Astrocyte (in vitro differentiated cells and primary cell): ENCODE data around the gene TFAP2A. TPM values are rescaled to one million over a fixed set of nuclear protein-coding genes. Genes with fewer than 3 reads are reported as not detected.
A peak's percentile ranks its signal among the peaks of the same experiment; 100 is the strongest.

Experiments
- DNase-seq: peaks from one replicate; pipeline ENCODE4 v3.0.0-alpha.2; 2010; ENCODE audit warnings: low read depth
- FAIRE-seq: peaks from 2 replicates; lab custom pipeline; 2011; peaks lifted over from hg19 to GRCh38; lab: Jason Lieb, UNC
- H2AFZ ChIP-seq: 2 replicates; pipeline ENCODE4 v1.6.0; 2012; ENCODE audit warnings: low read depth, low read length, inconsistent platforms
- H3K27ac ChIP-seq: 2 replicates; pipeline ENCODE4 v1.5.1; 2011; ENCODE audit warnings: low read depth, low read length, inconsistent platforms
- H3K27me3 ChIP-seq: 2 replicates; pipeline ENCODE4 v1.6.0; 2011; ENCODE audit warnings: low read length, inconsistent platforms; ENCODE audit not compliant: insufficient read depth
- H3K36me3 ChIP-seq: 2 replicates; pipeline ENCODE4 v1.5.1; 2011; ENCODE audit warnings: low read length, inconsistent platforms; ENCODE audit not compliant: insufficient read depth
- H3K4me1 ChIP-seq: 2 replicates; pipeline ENCODE4 v1.5.1; 2011; ENCODE audit warnings: low read length, inconsistent platforms; ENCODE audit not compliant: insufficient read depth
- H3K4me2 ChIP-seq: 2 replicates; pipeline ENCODE4 v1.6.0; 2012; ENCODE audit warnings: low read length, inconsistent platforms
- H3K4me3 ChIP-seq: 2 replicates; pipeline ENCODE4 v1.5.1; 2011; ENCODE audit warnings: low read depth, mild to moderate bottlenecking, low read length, inconsistent platforms; ENCODE audit not compliant: insufficient read depth
- H3K79me2 ChIP-seq: 2 replicates; pipeline ENCODE4 v1.6.0; 2012; ENCODE audit warnings: mild to moderate bottlenecking, low read length, inconsistent platforms; ENCODE audit not compliant: insufficient read depth
- H3K9ac ChIP-seq: 2 replicates; pipeline ENCODE4 v1.6.0; 2012; ENCODE audit warnings: mild to moderate bottlenecking, low read length, inconsistent platforms
- H3K9me3 ChIP-seq: 2 replicates; pipeline ENCODE4 v1.5.1; 2012; ENCODE audit warnings: low read depth, mild to moderate bottlenecking, low read length, inconsistent platforms; ENCODE audit not compliant: insufficient read depth
- H4K20me1 ChIP-seq: 2 replicates; pipeline ENCODE4 v1.6.0; 2012; ENCODE audit warnings: low read length, inconsistent platforms; ENCODE audit not compliant: insufficient read depth
- H3K27ac Mint-ChIP-seq: one replicate; pipeline ENCODE4 v1.8.0; 2021; ENCODE audit warnings: mild to moderate bottlenecking, mixed read lengths; ENCODE audit not compliant: unreplicated experiment
- H3K27me3 Mint-ChIP-seq: one replicate; pipeline ENCODE4 v1.8.0; 2021; ENCODE audit warnings: low read depth, mixed read lengths; ENCODE audit not compliant: unreplicated experiment
- H3K36me3 Mint-ChIP-seq: one replicate; pipeline ENCODE4 v1.8.0; 2021; ENCODE audit warnings: low read depth, mixed read lengths; ENCODE audit not compliant: unreplicated experiment
- H3K4me1 Mint-ChIP-seq: one replicate; pipeline ENCODE4 v1.8.0; 2021; ENCODE audit warnings: low read depth, mixed read lengths; ENCODE audit not compliant: unreplicated experiment
- H3K4me3 Mint-ChIP-seq: one replicate; pipeline ENCODE4 v1.8.0; 2021; ENCODE audit warnings: mild to moderate bottlenecking, moderate library complexity, mixed read lengths; ENCODE audit not compliant: unreplicated experiment
- H3K9me3 Mint-ChIP-seq: one replicate; pipeline ENCODE4 v1.8.0; 2021; ENCODE audit warnings: mild to moderate bottlenecking, mixed read lengths; ENCODE audit not compliant: unreplicated experiment
- CTCF ChIP-seq: IDR thresholded peaks from 2 replicates; pipeline ENCODE4 v1.5.1; 2011; ENCODE audit warnings: low read depth, mild to moderate bottlenecking, inconsistent platforms, low read length, moderate library complexity; ENCODE audit not compliant: insufficient read depth
- EZH2 ChIP-seq: IDR thresholded peaks from 2 replicates; pipeline ENCODE4 v1.6.1; 2012; ENCODE audit warnings: mild to moderate bottlenecking, low read length, inconsistent platforms; ENCODE audit not compliant: insufficient read depth
- total RNA-seq: library from RNA; stranded (reverse); gene quantifications from 2 replicates; pipeline ENCODE4 v1.2.1, GENCODE V29; 2021

TFAP2A gene
- total RNA-seq, 1 donor from 2014 or later: 6.6 TPM

DNA sequence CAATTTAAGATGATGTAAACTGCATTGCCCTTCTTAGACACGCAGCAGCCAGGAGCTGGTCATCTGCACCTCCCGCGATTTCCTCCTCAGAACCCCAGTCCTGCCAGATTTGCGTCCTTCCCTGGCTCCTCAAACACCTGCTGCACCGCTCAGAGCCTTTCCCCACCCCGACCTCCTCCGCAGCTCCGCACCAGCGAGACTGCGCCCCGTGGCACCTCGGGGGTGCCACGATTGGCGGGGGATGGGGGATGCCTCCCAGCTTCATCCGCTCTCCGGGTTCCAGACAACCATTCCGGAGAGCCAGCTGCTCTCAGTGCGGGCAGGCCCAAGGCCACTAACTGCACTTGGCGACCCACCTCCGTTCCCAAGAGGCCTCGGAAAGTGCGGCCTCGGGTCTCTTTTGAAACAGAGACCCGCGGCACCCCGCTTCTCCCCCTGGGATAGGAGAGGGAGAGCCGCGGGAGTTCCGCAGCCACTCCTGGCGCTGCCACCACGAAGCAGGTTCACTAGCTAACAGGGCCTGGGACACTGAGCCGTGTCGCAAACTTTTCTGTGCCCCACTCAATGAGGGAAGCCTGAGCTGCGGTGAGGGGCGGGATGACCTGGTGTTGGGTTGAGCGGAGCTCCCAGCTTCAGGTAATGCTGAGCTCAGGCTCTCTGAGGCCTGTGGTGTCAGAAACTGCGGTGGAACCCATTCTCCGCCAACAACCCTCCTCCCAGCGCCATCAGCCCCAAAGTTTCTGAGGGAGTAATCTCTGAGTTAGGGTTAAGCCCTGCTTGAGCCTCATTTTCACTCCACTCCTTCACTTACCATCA is 7.3 kb upstream of the TFAP2A start:
- DNase-seq: no peak
- Mint-ChIP-seq H3K27ac (peak overlapping the region; percentile 48), H3K4me3 (no peak overlapping the region), H3K36me3 (no peaks in the 10 kb centered on the region), H3K4me1 (peaks cover 6% of the 10 kb centered on the region), H3K9me3 (peaks cover 15% of the 10 kb centered on the region), H3K27me3 (peaks cover 88% of the 10 kb centered on the region)
- FAIRE-seq: no peak
- H3K27ac ChIP-seq: no peak overlapping the region
- H3K27me3 ChIP-seq: peaks cover 94% of the 10 kb centered on the region
- no peaks in the 10 kb centered on the region for H3K79me2 ChIP-seq
- H3K4me2 ChIP-seq: no peak overlapping the region
- H3K4me1 ChIP-seq: peaks cover 14% of the 10 kb centered on the region
- no peak overlapping the region for H2AFZ ChIP-seq
- no peak overlapping the region for H3K9ac ChIP-seq
- peaks cover 4% of the 10 kb centered on the region for H3K9me3 ChIP-seq
- peaks cover 12% of the 10 kb centered on the region for H4K20me1 ChIP-seq
- TF ChIP-seq CTCF (no peak), EZH2 (no peak)
- no peaks in the 10 kb centered on the region for H3K36me3 ChIP-seq
- no peak overlapping the region for H3K4me3 ChIP-seq

DNA sequence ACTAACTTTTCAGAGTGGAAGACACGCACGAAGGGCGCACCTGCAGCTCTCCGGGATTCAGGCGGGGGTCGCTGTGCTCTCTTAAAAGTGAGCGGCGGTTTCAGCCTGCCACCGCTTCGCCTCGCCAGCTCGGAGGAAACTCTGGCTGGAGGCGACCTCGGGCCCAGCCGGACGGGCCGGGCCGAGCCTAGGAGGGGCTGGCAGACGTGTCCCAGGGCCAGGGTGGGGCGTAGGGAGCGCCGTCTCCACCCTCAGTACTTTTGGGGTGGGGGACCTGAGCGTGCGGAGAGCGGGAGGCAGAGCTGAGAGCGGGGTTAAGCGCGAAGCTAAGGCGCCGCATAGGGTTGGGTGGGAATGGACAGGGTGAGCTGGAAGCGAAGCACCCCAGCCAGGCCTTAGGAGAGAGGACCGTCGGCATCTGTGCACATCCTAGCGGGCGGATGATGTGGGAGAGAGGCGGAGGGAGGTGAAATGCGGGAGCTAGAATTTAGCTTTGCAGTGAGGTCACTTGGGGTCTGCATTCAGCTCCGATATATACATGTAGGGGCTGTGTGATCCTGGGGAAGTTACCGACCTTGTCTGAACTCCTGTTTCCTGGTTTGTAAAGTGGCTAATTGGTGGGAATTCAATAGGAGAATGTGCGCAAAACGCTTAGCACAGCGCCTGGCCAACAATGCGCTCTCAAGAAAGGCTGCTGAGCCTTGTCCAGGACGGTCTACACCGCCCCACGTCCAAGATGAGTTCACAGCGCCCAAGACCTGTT is 6.5 kb upstream of the TFAP2A start:
- FAIRE-seq (no peak), DNase-seq (no peak)
- H3K4me3 ChIP-seq: no peak overlapping the region
- Mint-ChIP-seq H3K36me3 (no peaks in the 10 kb centered on the region), H3K27me3 (peaks cover 89% of the 10 kb centered on the region), H3K4me1 (peaks cover 3% of the 10 kb centered on the region), H3K4me3 (no peak overlapping the region), H3K27ac (peak overlapping the region; percentile 48), H3K9me3 (peaks cover 22% of the 10 kb centered on the region)
- no peaks in the 10 kb centered on the region for H3K79me2 ChIP-seq
- no peak overlapping the region for H3K9ac ChIP-seq
- no peak overlapping the region for H3K4me2 ChIP-seq
- TF ChIP-seq CTCF (no peak), EZH2 (peak; percentile 30)
- peaks cover 12% of the 10 kb centered on the region for H4K20me1 ChIP-seq
- peaks cover 4% of the 10 kb centered on the region for H3K9me3 ChIP-seq
- no peak overlapping the region for H3K27ac ChIP-seq
- H2AFZ ChIP-seq: no peak overlapping the region
- H3K36me3 ChIP-seq: no peaks in the 10 kb centered on the region
- peaks cover 96% of the 10 kb centered on the region for H3K27me3 ChIP-seq
- H3K4me1 ChIP-seq: peaks cover 10% of the 10 kb centered on the region
